GM18526 (cell line): ENCODE measurements around the gene TBCCD1.

Experiments used
- POLR2A ChIP-seq: IDR thresholded peaks from 3 replicates; pipeline ENCODE4 v1.6.1; 2011; ENCODE audit not compliant: insufficient read length; ENCODE audit errors: extremely low read depth

The TBCCD1 gene

GRCh38 chr3:186497608-186498007, 69.5 kb downstream of the TBCCD1 start:
- no peak for TF ChIP-seq POLR2A

GRCh38 chr3:186496635-186497034, 70.5 kb downstream of the TBCCD1 start:
- no peak for TF ChIP-seq POLR2A
